HG03025 (cell line): ENCODE data around the gene MACROD2.
"Not testable (repeated sequence)": the region's sequence is repeated elsewhere in the genome, so short reads cannot be mapped to it uniquely, and the experiment has no call there.

Experiments used
- ATAC-seq: cut with Tn5 transposase; IDR thresholded peaks from one replicate; pipeline ENCODE4 v1.9.1; 2021; ENCODE audit warnings: mild to moderate bottlenecking, moderate library complexity; ENCODE audit not compliant: unreplicated experiment, low FRiP score

MACROD2 gene

GRCh38 chr20:16011056-16011455 lies 2015.7 kb downstream of the MACROD2 start:
- ATAC-seq = no peak

DNA sequence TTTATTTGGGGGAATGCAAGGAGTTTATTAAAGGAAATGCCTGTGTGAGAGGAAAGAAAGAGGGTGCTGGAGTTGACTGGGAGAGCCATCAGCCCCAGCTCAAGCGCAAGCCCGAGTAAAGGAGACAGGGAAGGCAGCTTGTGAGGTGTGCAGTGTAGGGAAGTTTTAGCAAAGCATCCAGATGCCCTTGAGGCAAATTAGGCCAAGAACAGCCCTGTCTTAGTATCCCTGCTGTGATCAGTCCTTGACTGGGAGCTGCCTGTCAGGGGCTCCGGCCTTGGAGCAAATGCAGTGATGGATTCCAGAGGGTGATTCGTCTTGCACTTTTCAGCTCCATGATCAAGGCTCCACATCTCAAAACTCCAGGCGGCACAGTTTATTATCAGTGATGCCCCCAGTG lies 2016.2 kb downstream of the MACROD2 start:
- ATAC-seq = no peak

DNA sequence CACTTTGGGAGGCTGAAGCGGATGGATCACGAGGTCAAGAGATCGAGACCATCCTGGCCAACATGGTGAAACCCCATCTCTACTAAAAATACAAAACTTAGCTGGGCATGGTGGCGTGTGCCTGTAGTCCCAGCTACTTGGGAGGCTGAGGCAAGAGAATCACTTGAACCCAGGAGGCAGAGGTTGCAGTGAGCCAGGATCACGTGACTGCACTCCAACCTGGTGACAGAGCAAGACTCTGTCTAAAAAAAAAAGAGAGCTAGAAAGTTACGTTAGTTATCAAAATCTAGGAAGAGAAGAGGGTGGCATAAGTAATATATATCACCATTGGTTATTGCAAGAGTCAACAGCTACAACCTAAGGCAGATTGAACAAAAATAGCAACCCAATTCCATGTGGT lies 2017.6 kb downstream of the MACROD2 start:
- ATAC-seq = not testable (repeated sequence)

DNA sequence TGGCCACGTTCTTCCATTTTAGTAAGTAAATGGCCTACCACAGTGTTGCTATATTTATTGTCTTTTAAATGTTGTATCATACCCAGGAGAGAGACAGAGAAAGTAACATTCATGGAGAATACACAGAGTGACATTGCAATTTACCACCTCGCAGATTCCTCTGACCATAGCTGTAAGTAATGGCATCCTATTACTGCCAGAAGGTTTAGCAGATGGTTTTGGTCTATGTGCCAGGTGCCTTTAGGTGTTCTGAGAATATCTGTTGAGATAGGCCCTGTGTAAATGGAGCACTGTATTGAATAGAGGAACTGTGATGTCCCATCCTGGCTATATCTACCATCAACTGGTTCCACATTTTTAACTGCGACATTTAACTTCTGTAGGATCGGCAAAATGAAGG lies 2018.3 kb downstream of the MACROD2 start:
- ATAC-seq = no peak

DNA sequence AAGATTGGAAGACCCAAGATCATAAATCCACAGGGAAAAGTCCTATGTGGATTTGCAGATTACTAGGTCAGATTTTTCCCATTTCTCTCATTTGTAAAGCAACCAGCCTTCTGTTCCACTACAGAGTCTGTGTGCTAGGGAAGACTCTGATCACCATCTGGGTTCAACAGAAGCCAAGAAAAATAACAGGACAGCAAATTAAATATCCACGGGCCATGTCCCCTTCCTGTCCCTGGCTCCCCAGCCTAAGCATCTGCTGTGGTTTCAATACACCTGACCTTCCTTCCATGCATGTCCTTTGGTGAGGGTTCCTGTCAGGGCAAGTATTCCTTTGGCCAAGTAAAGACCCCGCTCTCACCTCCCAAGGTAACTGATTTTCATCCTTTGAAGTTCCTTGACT lies 2019.1 kb downstream of the MACROD2 start:
- no peak for ATAC-seq

DNA sequence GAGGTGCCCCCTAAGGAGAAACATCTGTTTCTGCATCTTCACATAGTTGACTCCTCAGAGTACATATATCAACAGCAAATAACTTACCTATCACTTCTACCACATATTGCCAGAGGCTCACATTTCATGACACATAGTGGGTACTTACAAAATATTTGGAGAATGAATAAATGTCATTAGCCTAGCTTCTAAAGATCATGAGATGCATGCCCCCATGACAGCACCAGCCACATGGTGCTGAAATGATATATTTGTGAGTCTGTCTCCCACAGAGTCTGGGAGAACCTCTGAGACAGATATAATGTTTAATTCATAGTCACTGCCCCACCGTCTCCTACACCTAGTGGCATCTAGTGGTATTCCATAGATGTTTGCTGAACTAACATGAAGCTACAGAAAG lies 2022.3 kb downstream of the MACROD2 start:
- ATAC-seq = no peak

- ATAC-seq = no peak
Measured at GRCh38 chr20:16018881-16019280, 2023.6 kb downstream of the MACROD2 start.

DNA sequence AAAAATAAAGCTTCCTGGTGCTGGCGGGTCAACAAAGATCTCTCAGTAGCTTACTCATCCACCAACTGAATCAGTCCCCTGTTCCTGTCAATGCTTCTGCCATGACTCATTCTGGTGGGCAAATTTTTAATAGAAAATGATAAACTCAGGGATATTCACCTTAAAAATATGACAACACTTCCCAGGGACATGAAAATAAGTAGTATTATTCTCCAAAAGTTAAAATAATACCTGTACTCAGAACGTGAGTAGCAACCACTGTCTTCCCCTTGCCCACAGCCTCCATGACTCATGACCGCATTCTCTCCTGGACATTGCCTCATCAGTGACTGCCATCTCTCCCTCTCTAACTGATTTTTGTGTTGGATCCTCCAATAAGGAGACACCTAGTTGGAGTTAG lies 2025.7 kb downstream of the MACROD2 start:
- no peak for ATAC-seq

- no peak for ATAC-seq
Measured at GRCh38 chr20:16025084-16025483, 2029.8 kb downstream of the MACROD2 start.

- no peak for ATAC-seq
Measured at GRCh38 chr20:16027686-16028085, 2032.4 kb downstream of the MACROD2 start.

GRCh38 chr20:16028923-16029322 lies 2033.6 kb downstream of the MACROD2 start:
- no peak for ATAC-seq

GRCh38 chr20:16030253-16030652 lies 2034.9 kb downstream of the MACROD2 start:
- no peak for ATAC-seq

DNA sequence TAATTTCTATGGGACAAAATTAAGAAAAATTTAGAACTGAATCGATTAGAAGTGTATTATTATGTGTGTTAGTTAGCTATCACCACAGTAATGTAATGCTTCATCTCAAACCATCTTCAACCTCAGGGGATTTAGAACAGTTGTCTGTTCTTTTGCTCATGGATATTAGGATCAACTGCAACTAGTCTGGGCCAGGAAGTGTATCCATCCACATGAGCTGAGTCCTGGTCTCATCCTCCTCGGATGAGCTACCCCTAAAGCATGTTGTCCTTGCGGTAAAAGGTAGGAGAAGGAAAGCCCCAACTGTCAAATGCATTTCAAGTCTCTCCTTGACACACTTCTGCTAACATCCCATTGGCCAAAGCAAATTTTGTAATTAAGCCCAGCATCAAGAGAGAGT lies 2040.3 kb downstream of the MACROD2 start:
- no peak for ATAC-seq

DNA sequence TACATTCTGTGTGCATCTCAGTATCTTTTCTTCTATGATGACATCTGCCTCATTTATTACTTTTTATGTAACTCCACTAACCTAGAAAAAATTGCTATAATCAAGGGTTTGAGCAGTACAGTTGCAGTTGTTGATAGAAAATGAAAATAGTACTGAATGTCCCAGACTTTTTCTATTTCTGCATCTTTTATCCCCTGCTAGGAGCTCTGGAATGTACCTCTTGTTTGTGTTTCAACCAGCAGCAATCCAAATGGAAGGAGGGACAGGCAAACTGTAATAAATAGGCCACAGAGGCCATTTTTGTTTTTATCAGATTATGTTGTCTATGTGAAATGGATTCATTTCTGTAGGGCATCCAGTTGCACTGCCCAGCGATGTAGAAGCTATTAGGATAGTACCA lies 2041.0 kb downstream of the MACROD2 start:
- ATAC-seq = no peak

- no peak for ATAC-seq
Measured at GRCh38 chr20:16040742-16041141, 2045.4 kb downstream of the MACROD2 start.

- no peak for ATAC-seq
Measured at GRCh38 chr20:16042731-16043130, 2047.4 kb downstream of the MACROD2 start.

DNA sequence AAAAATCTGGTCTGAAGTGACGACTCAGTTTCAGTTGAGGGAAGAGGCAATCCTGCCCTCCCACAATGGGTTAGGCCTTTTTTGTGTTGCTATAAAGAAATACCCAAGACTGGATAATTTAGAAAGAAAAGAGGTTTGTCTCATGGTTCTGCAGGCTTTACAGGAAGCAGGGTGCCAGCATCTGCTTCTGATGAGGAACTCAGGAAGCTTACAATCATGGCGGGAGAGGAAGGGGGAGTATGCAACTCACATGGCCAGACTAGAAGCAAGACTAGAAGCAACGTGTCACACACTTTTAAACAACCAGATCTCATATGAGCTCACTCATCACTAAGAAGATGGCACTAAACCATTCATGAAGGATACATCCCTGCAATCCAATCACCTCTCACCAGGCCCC lies 2048.6 kb downstream of the MACROD2 start:
- no peak for ATAC-seq

DNA sequence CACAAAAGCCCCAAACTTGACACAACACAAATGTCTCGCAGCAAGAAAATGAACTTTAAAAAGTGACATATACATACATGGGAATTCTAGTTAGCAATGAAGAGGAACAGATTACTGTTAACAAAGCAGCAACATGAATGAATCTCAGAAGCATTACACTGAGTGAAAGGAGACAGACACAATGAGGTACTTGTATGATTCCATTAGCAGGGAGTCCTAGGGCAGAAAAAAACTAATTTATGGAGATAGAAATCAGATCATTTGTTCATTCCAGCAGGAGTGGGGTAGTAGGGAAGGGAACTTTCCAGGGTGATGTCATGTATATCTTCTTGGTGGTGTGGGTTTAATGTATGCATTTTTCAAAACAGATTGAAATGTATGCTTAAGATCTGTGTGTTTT lies 2053.6 kb downstream of the MACROD2 start:
- no peak for ATAC-seq

GRCh38 chr20:16049529-16050093 lies 2054.3 kb downstream of the MACROD2 start:
- no peak for ATAC-seq

GRCh38 chr20:16050366-16050765 lies 2055.1 kb downstream of the MACROD2 start:
- no peak for ATAC-seq

- ATAC-seq = no peak
Measured at GRCh38 chr20:16051968-16052367, 2056.7 kb downstream of the MACROD2 start.

- ATAC-seq = no peak
Measured at GRCh38 chr20:16052456-16052855, 2057.1 kb downstream of the MACROD2 start.

DNA sequence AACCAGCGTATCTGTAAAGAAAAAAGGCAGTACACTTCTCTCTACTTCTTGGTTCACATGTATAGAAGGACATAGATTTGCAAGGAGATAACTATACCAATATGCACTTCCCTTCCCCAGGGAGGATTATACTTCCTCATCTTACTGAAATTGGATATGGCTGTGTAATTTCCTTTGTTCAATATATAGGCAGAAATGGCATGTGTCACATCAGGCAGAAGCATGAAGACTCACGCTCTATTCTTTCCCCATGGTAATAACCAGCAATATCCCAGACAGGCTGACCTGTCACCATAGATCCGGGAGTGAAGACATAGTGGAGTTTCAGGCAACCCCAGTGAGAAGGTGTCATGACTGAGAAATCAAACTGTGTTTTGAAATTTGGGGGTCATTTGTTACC lies 2059.7 kb downstream of the MACROD2 start:
- no peak for ATAC-seq
